ENCODE results near the gene ASCC1. TPM values are rescaled to one million over a fixed set of nuclear protein-coding genes. Genes with fewer than 3 reads are reported as not detected.

The ASCC1 gene
- total and polyA plus RNA-seq, 2 experiments from 2014 or later, result 31.8 to 38.7 TPM

DNA sequence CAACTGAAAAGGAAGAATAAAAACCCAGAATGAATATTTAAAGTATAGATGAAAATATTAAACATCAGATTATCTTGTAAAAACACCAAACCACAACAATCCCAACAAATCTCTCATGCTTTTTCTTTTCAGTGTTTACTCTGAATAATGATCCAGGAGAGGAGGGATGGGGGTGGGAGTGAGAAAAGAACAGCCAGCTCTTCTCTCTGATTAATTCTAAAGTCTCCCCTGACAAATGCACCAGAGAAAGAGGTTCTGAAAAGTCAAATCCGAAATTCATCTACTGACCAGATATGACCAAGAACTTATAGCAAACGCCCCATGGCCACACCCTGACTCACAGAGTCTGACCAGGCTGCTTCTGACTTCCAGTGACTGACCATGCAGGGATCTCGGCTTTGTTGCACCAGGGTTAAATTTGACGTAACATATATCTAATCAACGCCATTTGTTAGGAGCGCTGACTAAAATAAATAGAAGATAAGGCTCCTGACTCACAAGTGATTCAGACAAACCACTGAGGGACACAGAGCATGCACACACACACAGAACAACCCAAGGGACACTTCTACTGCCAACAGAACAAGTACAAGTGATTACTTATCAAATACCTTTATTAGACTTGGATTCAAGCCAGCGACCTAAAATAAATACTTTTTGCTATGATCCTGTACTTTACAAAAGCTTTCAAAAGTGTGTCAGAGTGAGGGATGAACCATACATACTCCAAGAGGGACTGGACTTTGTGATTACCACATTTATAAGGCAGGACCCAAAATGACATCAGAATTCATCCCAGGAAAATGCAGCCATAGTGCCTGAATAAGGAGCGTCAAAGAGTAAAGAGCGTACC, 118.4 kb downstream of the ASCC1 start:
- 52% methylated on average over 9 of the region's 9 CpGs for WGBS (ENCODE audit: low lambda C conversion rate, missing lambda C conversion rate)
- H3K27ac ChIP-seq, result peak overlapping the region; percentile 87
- H3K4me1 ChIP-seq (ENCODE audit: insufficient read depth), result peaks cover 28% of the 10 kb centered on the region
- no peaks in the 10 kb centered on the region for H3K79me2 ChIP-seq
- H3K9me2 ChIP-seq (replicated peaks; ENCODE audit: insufficient read depth), result no peaks in the 10 kb centered on the region
- no peaks in the 10 kb centered on the region for H3K36me3 ChIP-seq (replicated peaks; ENCODE audit: insufficient read depth, low read depth)
- DNase-seq (ENCODE audit: low spot score), result peak; percentile 75
- peak overlapping the region; percentile 35 for H3K4me2 ChIP-seq
- no peaks in the 10 kb centered on the region for H3K9me3 ChIP-seq (ENCODE audit: low read depth)
- H4K20me1 ChIP-seq (ENCODE audit: insufficient read depth, poor library complexity, severe bottlenecking), result no peaks in the 10 kb centered on the region
- no peak overlapping the region for H3K4me3 ChIP-seq
- H2AFZ ChIP-seq, result no peak overlapping the region
- no peak for TF ChIP-seq EZH2phosphoT487 (IDR thresholded peaks at IDR 0.05; ENCODE audit: low read depth, severe bottlenecking, unreplicated experiment)
- TF ChIP-seq, protein P1, sequence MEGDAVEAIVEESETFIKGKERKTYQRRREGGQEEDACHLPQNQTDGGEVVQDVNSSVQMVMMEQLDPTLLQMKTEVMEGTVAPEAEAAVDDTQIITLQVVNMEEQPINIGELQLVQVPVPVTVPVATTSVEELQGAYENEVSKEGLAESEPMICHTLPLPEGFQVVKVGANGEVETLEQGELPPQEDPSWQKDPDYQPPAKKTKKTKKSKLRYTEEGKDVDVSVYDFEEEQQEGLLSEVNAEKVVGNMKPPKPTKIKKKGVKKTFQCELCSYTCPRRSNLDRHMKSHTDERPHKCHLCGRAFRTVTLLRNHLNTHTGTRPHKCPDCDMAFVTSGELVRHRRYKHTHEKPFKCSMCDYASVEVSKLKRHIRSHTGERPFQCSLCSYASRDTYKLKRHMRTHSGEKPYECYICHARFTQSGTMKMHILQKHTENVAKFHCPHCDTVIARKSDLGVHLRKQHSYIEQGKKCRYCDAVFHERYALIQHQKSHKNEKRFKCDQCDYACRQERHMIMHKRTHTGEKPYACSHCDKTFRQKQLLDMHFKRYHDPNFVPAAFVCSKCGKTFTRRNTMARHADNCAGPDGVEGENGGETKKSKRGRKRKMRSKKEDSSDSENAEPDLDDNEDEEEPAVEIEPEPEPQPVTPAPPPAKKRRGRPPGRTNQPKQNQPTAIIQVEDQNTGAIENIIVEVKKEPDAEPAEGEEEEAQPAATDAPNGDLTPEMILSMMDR (IDR thresholded peaks at IDR 0.05; ENCODE audit: poor library complexity), result no peak
- TF ChIP-seq EZH2 (IDR thresholded peaks at IDR 0.05; ENCODE audit: borderline replicate concordance), result no peak
- no peaks in the 10 kb centered on the region for H3K27me3 ChIP-seq

DNA sequence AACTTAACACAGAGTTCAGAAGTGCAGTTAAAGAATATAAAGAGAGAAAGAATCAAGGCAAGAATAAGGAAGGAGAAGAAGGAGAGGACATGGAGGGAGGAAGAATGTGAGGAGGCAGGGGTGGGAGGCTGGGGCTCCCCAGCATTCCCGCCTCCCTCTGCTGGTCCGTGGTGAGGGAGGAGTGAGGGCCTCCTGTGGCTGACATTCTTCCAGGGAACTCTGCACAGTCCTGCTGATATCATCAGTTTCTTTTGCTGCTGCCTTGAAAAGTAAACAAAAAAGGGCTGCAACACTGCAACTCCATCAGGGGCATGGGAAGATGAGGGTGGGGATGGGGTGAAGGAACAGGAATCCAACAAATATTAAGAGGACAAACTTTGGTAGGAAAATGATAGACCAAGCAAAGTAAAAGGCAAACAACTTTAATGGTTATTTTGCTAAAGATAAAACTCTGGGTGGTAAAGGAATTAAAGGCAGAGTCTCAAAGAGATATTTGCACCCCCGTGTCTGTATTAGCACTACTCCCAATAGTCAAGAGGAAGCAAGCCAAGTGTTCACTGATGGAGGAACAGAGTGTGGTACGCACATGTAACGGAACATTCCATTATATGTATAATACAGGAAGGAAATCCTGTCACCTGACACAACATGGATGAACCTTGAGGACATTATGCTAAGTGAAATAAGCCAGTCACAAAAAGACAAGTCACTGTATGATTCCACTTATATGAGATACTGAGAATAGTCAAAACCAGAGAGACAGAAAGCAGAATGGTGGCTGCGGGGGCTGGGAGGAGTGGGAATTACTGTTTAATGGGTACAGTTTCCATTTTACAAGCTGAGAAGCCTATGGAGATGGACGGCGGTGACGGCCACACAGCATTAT, 119.7 kb downstream of the ASCC1 start:
- H3K36me3 ChIP-seq (replicated peaks; ENCODE audit: insufficient read depth, low read depth), result no peaks in the 10 kb centered on the region
- no peak overlapping the region for H3K4me3 ChIP-seq
- peak overlapping the region; percentile 43 for H3K4me2 ChIP-seq
- no peak for TF ChIP-seq EZH2 (IDR thresholded peaks at IDR 0.05; ENCODE audit: borderline replicate concordance)
- TF ChIP-seq EZH2phosphoT487 (IDR thresholded peaks at IDR 0.05; ENCODE audit: low read depth, severe bottlenecking, unreplicated experiment), result no peak
- TF ChIP-seq, protein P1 (IDR thresholded peaks at IDR 0.05; ENCODE audit: poor library complexity), result no peak
- H3K9me2 ChIP-seq (replicated peaks; ENCODE audit: insufficient read depth), result no peaks in the 10 kb centered on the region
- no peak overlapping the region for H2AFZ ChIP-seq
- H4K20me1 ChIP-seq (ENCODE audit: insufficient read depth, poor library complexity, severe bottlenecking), result no peaks in the 10 kb centered on the region
- H3K4me1 ChIP-seq (ENCODE audit: insufficient read depth), result peaks cover 28% of the 10 kb centered on the region
- peak; percentile 67 for DNase-seq (ENCODE audit: low spot score)
- 64% methylated on average over 9 of the region's 9 CpGs for WGBS (ENCODE audit: low lambda C conversion rate, missing lambda C conversion rate)
- H3K9me3 ChIP-seq (ENCODE audit: low read depth), result no peaks in the 10 kb centered on the region
- peak overlapping the region; percentile 73 for H3K27ac ChIP-seq
- H3K79me2 ChIP-seq, result no peaks in the 10 kb centered on the region
- no peaks in the 10 kb centered on the region for H3K27me3 ChIP-seq

DNA sequence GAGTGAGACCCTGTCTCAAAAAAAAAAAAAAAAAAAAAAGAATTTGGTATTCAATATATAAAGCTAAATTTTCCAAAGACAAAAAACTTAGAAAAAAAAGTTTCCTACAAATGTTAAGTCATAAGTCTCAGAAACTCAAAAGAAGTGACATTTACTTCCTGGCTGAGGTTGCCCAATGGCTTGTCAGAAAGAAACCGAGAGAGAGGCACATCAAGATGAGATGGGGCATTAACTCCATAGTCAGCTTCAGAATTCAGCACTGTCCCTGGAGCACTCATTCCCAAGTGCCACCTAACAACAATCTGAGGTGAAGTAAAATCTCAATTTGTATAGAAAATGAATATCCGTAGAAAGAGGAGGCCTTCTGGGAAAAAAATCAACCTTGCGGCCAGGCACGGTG, 120.9 kb downstream of the ASCC1 start:
- no peaks in the 10 kb centered on the region for H3K36me3 ChIP-seq (replicated peaks; ENCODE audit: insufficient read depth, low read depth)

More for the DNA sequence above, 120.9 kb downstream of the ASCC1 start:
- no peak for TF ChIP-seq EZH2phosphoT487 (IDR thresholded peaks at IDR 0.05; ENCODE audit: low read depth, severe bottlenecking, unreplicated experiment)
- no peak for TF ChIP-seq EZH2 (IDR thresholded peaks at IDR 0.05; ENCODE audit: borderline replicate concordance)
- Histone ChIP-seq H2AFZ (no peak overlapping the region), H4K20me1 (ENCODE audit: insufficient read depth, poor library complexity, severe bottlenecking) (no peaks in the 10 kb centered on the region), H3K27me3 (no peaks in the 10 kb centered on the region), H3K4me2 (no peak overlapping the region), H3K4me3 (no peak overlapping the region), H3K9me3 (ENCODE audit: low read depth) (no peaks in the 10 kb centered on the region), H3K27ac (no peak overlapping the region), H3K4me1 (ENCODE audit: insufficient read depth) (peaks cover 28% of the 10 kb centered on the region), H3K79me2 (no peaks in the 10 kb centered on the region), H3K9me2 (replicated peaks; ENCODE audit: insufficient read depth) (no peaks in the 10 kb centered on the region)
- 96% methylated on average over 4 of the region's 4 CpGs for WGBS (ENCODE audit: low lambda C conversion rate, missing lambda C conversion rate)
- no peak for DNase-seq (ENCODE audit: low spot score)
